ENCODE data around the gene IGFBP2. TPM values are rescaled to one million over a fixed set of nuclear protein-coding genes. Genes with fewer than 3 reads are reported as not detected.

IGFBP2 gene
- total and polyA plus RNA-seq, 8 donors: 106 to 636 (median 296) TPM

DNA sequence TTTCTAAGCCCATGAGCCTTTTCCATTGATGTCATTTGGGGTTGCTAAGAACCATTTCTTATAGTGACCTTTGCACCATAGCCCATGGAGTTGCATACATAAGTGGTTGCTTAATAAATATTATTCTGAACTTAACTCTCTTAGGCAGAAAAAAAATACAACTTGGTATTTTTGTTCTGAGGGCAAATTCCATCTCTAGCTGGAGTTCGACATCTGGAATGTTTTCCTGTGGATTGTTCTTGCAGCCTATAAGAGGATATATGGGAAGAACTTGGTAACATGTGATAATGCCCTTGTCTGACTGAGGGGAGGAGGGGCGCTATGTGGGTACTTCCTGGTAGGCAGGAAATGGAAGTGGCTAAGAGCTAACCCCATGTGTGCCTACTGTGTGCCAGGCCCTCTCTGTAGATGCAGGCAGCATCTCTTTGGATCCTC, 20.7 kb downstream of the IGFBP2 start:
- H3K27ac ChIP-seq: peak overlapping the region in 3 of 5 donors; percentile 11 to 80 (median 71)
- intact Hi-C loops (cut with DNase I; ENCODE audit: low total_unique reads): no loop called here
- TF ChIP-seq POLR2AphosphoS5 (IDR thresholded peaks at IDR 0.05): no peak
- TF ChIP-seq POLR2A (IDR thresholded peaks at IDR 0.05): no peak
- no peak for TF ChIP-seq EP300 (IDR thresholded peaks at IDR 0.05)
- TF ChIP-seq, protein P1, sequence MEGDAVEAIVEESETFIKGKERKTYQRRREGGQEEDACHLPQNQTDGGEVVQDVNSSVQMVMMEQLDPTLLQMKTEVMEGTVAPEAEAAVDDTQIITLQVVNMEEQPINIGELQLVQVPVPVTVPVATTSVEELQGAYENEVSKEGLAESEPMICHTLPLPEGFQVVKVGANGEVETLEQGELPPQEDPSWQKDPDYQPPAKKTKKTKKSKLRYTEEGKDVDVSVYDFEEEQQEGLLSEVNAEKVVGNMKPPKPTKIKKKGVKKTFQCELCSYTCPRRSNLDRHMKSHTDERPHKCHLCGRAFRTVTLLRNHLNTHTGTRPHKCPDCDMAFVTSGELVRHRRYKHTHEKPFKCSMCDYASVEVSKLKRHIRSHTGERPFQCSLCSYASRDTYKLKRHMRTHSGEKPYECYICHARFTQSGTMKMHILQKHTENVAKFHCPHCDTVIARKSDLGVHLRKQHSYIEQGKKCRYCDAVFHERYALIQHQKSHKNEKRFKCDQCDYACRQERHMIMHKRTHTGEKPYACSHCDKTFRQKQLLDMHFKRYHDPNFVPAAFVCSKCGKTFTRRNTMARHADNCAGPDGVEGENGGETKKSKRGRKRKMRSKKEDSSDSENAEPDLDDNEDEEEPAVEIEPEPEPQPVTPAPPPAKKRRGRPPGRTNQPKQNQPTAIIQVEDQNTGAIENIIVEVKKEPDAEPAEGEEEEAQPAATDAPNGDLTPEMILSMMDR (IDR thresholded peaks at IDR 0.05): no peak
- 34 to 52% (median 38%) methylated on average over 2 of the region's 2 CpGs for WGBS, 5 donors
- peaks cover 21 to 71% (median 58%) of the 10 kb centered on the region in 4 donors for H3K4me1 ChIP-seq
- H3K36me3 ChIP-seq: peaks cover 0 to 9% (median 0%) of the 10 kb centered on the region in 4 donors
- H3K4me3 ChIP-seq: no peak overlapping the region
- no peaks in the 10 kb centered on the region for H3K9me3 ChIP-seq
- peak in 1 of 2 donors; percentile 70 for DNase-seq
- no peaks in the 10 kb centered on the region for H3K27me3 ChIP-seq

DNA sequence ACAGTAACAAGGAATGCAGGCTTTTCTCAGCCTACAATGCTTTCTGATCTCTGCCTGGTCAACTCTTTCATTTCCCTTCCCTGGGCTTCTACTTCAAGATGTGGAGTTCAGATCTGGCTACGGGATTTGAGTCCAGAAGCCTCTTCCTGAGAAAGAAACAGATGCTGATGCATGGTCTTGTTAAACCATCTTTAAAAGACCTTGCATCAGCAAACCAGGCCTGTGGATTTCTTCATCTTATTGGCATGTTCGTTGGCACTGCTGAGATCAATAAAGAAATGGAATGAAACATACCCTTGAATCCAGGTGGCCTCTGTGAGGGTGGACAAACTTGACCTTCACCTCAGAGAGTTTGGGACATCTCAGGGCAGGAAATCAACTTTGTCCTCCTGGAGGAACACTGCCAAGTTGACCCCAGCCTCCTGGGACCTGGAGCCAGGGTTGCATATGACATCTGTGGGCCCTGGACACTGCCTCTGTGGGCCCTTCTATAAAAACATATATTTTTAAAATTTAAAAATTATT, 21.4 kb downstream of the IGFBP2 start:
- Histone ChIP-seq H3K27ac (peak overlapping the region in 1 of 5 donors; percentile 11), H3K36me3 (peaks cover 0 to 9% (median 3%) of the 10 kb centered on the region in 4 donors), H3K4me1 (peaks cover 27 to 65% (median 57%) of the 10 kb centered on the region in 4 donors), H3K4me3 (no peak overlapping the region), H3K27me3 (no peaks in the 10 kb centered on the region), H3K9me3 (no peaks in the 10 kb centered on the region)
- TF ChIP-seq EP300 (IDR thresholded peaks at IDR 0.05): no peak
- TF ChIP-seq POLR2A (IDR thresholded peaks at IDR 0.05): no peak
- TF ChIP-seq POLR2AphosphoS5 (IDR thresholded peaks at IDR 0.05): no peak
- TF ChIP-seq, protein P1 (IDR thresholded peaks at IDR 0.05): no peak
- intact Hi-C loops (cut with DNase I; ENCODE audit: low total_unique reads): no loop called here
- DNase-seq: no peak
- 54 to 73% (median 62%) methylated on average over 2 of the region's 2 CpGs for WGBS, 5 donors

DNA sequence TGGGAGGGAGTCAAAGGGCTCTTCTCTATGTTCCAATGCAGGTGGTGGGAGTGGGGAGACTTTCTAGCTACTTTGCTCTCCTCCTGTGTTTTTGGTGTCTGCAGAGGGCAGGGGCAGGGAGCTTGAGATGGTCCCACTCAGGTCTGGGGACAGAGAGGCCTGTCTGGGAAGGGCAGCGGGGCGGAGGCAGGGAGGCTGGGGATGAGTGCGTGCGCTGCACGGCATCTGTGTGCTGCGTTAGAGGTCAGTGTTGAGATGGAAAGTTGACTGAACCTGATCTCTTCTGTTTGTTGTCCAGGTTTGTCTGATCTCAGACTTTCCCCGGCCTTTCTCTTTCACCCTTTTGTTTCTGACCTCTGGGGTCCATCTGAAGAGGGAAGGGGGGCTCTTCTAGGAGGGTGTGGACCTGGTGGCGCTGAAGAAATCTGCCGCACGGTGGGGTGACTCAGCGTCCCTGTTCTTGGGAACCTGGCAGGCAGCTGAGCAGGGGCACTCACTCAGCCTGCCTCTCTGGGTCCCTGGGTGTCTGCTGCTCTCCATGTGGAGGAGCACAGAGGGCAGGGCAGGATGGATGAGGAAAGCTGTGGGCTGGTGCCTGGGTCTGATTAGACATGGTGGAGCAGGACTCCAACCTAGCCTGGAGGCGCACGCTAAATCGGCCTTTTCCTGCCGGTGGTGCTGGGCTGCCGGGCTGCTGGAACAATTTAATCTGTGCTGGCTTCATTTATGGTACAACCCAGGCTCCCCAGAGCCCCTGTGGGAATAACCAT, 24.1 kb downstream of the IGFBP2 start:
- no peak for DNase-seq
- peaks cover 6 to 32% (median 23%) of the 10 kb centered on the region in 4 donors for H3K36me3 ChIP-seq
- H3K4me3 ChIP-seq: no peak overlapping the region
- WGBS, 5 donors: 82 to 88% (median 83%) methylated on average over 16 of the region's 16 CpGs
- no peaks in the 10 kb centered on the region for H3K9me3 ChIP-seq
- TF ChIP-seq EP300 (IDR thresholded peaks at IDR 0.05) (no peak), POLR2A (IDR thresholded peaks at IDR 0.05) (no peak), POLR2AphosphoS5 (IDR thresholded peaks at IDR 0.05) (no peak)
- TF ChIP-seq, protein P1 (IDR thresholded peaks at IDR 0.05): no peak
- no peaks in the 10 kb centered on the region for H3K27me3 ChIP-seq
- H3K4me1 ChIP-seq: peaks cover 27 to 41% (median 34%) of the 10 kb centered on the region in 4 donors
- intact Hi-C loops (cut with DNase I; ENCODE audit: low total_unique reads): no loop called here
- no peak overlapping the region for H3K27ac ChIP-seq

DNA sequence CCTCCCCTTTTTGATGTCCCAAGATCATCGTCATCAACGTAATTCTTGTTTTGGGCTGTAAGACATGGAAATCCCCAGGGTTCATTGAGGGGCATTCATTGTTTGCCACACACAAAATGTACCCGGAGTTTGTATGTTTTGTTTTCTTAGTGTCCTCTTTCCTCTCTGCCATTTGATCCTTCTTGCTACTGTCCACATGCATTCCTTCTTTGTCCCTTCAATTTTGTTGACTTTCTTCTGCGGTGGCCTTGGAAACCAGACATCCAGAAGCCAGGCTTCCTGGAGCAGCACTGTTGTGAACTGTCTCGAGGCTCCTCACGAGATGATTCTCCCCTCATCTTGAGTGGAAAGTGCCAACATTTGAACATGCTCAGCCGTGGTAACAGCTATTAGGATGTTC, 24.8 kb downstream of the IGFBP2 start:
- no peaks in the 10 kb centered on the region for H3K27me3 ChIP-seq
- no peak for TF ChIP-seq EP300 (IDR thresholded peaks at IDR 0.05)
- TF ChIP-seq, protein P1 (IDR thresholded peaks at IDR 0.05): no peak
- TF ChIP-seq POLR2A (IDR thresholded peaks at IDR 0.05): no peak
- TF ChIP-seq POLR2AphosphoS5 (IDR thresholded peaks at IDR 0.05): no peak
- 68 to 82% (median 74%) methylated on average over 7 of the region's 7 CpGs for WGBS, 5 donors
- intact Hi-C loops (cut with DNase I; ENCODE audit: low total_unique reads): no loop called here
- DNase-seq: no peak
- peaks cover 20 to 34% (median 27%) of the 10 kb centered on the region in 4 donors for H3K4me1 ChIP-seq
- H3K27ac ChIP-seq: no peak overlapping the region
- H3K4me3 ChIP-seq: no peak overlapping the region
- peaks cover 6 to 39% (median 29%) of the 10 kb centered on the region in 4 donors for H3K36me3 ChIP-seq
- H3K9me3 ChIP-seq: no peaks in the 10 kb centered on the region

All from stomach (tissue), 9 donors.